GM23338 (cell line): ENCODE results near the gene HDAC8.

Experiments
- CREB1 ChIP-seq: fragments of 250-450 bp; sonication (Bioruptor Pico); IDR thresholded peaks from 2 replicates; pipeline ENCODE4 v1.5.0; 2020; ENCODE audit warnings: low read depth, mild to moderate bottlenecking, moderate library complexity
- EZH2 ChIP-seq: fragments of 200-600 bp; sonication (generic); IDR thresholded peaks from one replicate; pipeline ENCODE4 v1.8.0; 2017; ENCODE audit warnings: antibody characterized with exemption, mild to moderate bottlenecking, low read depth; ENCODE audit not compliant: unreplicated experiment
- EZH2phosphoT487 ChIP-seq: fragments of 200-600 bp; sonication (generic); IDR thresholded peaks from one replicate; pipeline ENCODE4 v1.8.1; 2018; ENCODE audit warnings: antibody characterized with exemption; ENCODE audit not compliant: unreplicated experiment
- JUNB ChIP-seq: IDR thresholded peaks from one replicate; pipeline ENCODE4 v1.6.1; 2016; ENCODE audit warnings: antibody characterized with exemption; ENCODE audit not compliant: unreplicated experiment
- POLR2AphosphoS5 ChIP-seq: IDR thresholded peaks from 2 replicates; pipeline ENCODE4 v1.6.1; 2016; ENCODE audit warnings: antibody characterized with exemption, low read depth
- STAT1 ChIP-seq: IDR thresholded peaks from one replicate; pipeline ENCODE4 v1.6.1; 2016; ENCODE audit warnings: antibody characterized with exemption; ENCODE audit not compliant: unreplicated experiment
- ZNF114 ChIP-seq: fragments of 250-450 bp; sonication (Bioruptor Pico); IDR thresholded peaks from 2 replicates; pipeline ENCODE4 v1.5.0; 2020; ENCODE audit warnings: mild to moderate bottlenecking, moderate library complexity
- ZNF331 ChIP-seq: fragments of 250-450 bp; sonication (Bioruptor Pico); IDR thresholded peaks from 2 replicates; pipeline ENCODE4 v1.5.0; 2020; ENCODE audit warnings: low read depth, mild to moderate bottlenecking, moderate library complexity
- TF ChIP-seq, protein P1 (sequence below), 2 experiments: fragments of 200-600 bp in 1 of 2; sonication (generic) in 1 of 2; conservative IDR thresholded peaks; 2 replicates each; pipeline versions ENCODE4 v1.5.1 to v1.6.1; 2016 to 2017; ENCODE audit warnings: antibody characterized with exemption in 2 of 2, low read depth in 2 of 2, mild to moderate bottlenecking in 2 of 2, moderate library complexity in 1 of 2
- TF ChIP-seq, protein P2 (sequence below): IDR thresholded peaks from one replicate; pipeline ENCODE4 v1.6.1; 2018; ENCODE audit warnings: antibody characterized with exemption; ENCODE audit not compliant: unreplicated experiment
- TF ChIP-seq, protein P3 (sequence below): IDR thresholded peaks from 2 replicates; pipeline ENCODE4 v1.6.1; 2016; ENCODE audit warnings: antibody characterized with exemption
- TF ChIP-seq, protein P4 (sequence below): fragments of 250-450 bp; sonication (Bioruptor Pico); IDR thresholded peaks from 2 replicates; pipeline ENCODE4 v1.5.0; 2020; ENCODE audit warnings: mild to moderate bottlenecking, moderate library complexity

DNA sequence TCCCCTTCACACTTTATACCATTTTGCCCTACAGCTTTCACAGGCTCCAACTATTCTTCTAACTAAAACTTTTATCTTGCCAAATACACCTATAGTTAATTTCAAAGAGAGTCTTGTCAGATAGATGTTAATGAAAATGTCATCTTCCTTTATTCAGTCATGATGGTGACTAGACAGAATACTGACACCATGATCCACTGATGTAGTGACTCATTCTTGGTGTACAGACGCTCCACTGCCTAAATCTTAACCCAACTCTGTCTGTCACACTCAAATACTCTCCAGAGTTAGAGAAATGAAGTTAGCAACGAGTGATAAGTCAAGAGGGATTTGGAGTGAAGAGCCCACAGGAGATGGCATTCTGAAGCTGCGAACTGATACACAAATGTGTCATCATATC lies 32.1 kb upstream of the HDAC8 start:
- TF ChIP-seq, protein P1, sequence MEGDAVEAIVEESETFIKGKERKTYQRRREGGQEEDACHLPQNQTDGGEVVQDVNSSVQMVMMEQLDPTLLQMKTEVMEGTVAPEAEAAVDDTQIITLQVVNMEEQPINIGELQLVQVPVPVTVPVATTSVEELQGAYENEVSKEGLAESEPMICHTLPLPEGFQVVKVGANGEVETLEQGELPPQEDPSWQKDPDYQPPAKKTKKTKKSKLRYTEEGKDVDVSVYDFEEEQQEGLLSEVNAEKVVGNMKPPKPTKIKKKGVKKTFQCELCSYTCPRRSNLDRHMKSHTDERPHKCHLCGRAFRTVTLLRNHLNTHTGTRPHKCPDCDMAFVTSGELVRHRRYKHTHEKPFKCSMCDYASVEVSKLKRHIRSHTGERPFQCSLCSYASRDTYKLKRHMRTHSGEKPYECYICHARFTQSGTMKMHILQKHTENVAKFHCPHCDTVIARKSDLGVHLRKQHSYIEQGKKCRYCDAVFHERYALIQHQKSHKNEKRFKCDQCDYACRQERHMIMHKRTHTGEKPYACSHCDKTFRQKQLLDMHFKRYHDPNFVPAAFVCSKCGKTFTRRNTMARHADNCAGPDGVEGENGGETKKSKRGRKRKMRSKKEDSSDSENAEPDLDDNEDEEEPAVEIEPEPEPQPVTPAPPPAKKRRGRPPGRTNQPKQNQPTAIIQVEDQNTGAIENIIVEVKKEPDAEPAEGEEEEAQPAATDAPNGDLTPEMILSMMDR (conservative IDR thresholded peaks at IDR 0.05; ENCODE audit: low read depth in 2 of 2), result no peak
- TF ChIP-seq JUNB (no peak), EZH2phosphoT487 (no peak), EZH2 (no peak), CREB1 (no peak), POLR2AphosphoS5 (no peak), ZNF331 (no peak), ZNF114 (CRISPR knock-in tag) (no peak), STAT1 (no peak)
- TF ChIP-seq, protein P2, sequence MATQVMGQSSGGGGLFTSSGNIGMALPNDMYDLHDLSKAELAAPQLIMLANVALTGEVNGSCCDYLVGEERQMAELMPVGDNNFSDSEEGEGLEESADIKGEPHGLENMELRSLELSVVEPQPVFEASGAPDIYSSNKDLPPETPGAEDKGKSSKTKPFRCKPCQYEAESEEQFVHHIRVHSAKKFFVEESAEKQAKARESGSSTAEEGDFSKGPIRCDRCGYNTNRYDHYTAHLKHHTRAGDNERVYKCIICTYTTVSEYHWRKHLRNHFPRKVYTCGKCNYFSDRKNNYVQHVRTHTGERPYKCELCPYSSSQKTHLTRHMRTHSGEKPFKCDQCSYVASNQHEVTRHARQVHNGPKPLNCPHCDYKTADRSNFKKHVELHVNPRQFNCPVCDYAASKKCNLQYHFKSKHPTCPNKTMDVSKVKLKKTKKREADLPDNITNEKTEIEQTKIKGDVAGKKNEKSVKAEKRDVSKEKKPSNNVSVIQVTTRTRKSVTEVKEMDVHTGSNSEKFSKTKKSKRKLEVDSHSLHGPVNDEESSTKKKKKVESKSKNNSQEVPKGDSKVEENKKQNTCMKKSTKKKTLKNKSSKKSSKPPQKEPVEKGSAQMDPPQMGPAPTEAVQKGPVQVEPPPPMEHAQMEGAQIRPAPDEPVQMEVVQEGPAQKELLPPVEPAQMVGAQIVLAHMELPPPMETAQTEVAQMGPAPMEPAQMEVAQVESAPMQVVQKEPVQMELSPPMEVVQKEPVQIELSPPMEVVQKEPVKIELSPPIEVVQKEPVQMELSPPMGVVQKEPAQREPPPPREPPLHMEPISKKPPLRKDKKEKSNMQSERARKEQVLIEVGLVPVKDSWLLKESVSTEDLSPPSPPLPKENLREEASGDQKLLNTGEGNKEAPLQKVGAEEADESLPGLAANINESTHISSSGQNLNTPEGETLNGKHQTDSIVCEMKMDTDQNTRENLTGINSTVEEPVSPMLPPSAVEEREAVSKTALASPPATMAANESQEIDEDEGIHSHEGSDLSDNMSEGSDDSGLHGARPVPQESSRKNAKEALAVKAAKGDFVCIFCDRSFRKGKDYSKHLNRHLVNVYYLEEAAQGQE, result no peak
- TF ChIP-seq, protein P3, sequence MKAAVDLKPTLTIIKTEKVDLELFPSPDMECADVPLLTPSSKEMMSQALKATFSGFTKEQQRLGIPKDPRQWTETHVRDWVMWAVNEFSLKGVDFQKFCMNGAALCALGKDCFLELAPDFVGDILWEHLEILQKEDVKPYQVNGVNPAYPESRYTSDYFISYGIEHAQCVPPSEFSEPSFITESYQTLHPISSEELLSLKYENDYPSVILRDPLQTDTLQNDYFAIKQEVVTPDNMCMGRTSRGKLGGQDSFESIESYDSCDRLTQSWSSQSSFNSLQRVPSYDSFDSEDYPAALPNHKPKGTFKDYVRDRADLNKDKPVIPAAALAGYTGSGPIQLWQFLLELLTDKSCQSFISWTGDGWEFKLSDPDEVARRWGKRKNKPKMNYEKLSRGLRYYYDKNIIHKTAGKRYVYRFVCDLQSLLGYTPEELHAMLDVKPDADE, result no peak
- TF ChIP-seq, protein P4, sequence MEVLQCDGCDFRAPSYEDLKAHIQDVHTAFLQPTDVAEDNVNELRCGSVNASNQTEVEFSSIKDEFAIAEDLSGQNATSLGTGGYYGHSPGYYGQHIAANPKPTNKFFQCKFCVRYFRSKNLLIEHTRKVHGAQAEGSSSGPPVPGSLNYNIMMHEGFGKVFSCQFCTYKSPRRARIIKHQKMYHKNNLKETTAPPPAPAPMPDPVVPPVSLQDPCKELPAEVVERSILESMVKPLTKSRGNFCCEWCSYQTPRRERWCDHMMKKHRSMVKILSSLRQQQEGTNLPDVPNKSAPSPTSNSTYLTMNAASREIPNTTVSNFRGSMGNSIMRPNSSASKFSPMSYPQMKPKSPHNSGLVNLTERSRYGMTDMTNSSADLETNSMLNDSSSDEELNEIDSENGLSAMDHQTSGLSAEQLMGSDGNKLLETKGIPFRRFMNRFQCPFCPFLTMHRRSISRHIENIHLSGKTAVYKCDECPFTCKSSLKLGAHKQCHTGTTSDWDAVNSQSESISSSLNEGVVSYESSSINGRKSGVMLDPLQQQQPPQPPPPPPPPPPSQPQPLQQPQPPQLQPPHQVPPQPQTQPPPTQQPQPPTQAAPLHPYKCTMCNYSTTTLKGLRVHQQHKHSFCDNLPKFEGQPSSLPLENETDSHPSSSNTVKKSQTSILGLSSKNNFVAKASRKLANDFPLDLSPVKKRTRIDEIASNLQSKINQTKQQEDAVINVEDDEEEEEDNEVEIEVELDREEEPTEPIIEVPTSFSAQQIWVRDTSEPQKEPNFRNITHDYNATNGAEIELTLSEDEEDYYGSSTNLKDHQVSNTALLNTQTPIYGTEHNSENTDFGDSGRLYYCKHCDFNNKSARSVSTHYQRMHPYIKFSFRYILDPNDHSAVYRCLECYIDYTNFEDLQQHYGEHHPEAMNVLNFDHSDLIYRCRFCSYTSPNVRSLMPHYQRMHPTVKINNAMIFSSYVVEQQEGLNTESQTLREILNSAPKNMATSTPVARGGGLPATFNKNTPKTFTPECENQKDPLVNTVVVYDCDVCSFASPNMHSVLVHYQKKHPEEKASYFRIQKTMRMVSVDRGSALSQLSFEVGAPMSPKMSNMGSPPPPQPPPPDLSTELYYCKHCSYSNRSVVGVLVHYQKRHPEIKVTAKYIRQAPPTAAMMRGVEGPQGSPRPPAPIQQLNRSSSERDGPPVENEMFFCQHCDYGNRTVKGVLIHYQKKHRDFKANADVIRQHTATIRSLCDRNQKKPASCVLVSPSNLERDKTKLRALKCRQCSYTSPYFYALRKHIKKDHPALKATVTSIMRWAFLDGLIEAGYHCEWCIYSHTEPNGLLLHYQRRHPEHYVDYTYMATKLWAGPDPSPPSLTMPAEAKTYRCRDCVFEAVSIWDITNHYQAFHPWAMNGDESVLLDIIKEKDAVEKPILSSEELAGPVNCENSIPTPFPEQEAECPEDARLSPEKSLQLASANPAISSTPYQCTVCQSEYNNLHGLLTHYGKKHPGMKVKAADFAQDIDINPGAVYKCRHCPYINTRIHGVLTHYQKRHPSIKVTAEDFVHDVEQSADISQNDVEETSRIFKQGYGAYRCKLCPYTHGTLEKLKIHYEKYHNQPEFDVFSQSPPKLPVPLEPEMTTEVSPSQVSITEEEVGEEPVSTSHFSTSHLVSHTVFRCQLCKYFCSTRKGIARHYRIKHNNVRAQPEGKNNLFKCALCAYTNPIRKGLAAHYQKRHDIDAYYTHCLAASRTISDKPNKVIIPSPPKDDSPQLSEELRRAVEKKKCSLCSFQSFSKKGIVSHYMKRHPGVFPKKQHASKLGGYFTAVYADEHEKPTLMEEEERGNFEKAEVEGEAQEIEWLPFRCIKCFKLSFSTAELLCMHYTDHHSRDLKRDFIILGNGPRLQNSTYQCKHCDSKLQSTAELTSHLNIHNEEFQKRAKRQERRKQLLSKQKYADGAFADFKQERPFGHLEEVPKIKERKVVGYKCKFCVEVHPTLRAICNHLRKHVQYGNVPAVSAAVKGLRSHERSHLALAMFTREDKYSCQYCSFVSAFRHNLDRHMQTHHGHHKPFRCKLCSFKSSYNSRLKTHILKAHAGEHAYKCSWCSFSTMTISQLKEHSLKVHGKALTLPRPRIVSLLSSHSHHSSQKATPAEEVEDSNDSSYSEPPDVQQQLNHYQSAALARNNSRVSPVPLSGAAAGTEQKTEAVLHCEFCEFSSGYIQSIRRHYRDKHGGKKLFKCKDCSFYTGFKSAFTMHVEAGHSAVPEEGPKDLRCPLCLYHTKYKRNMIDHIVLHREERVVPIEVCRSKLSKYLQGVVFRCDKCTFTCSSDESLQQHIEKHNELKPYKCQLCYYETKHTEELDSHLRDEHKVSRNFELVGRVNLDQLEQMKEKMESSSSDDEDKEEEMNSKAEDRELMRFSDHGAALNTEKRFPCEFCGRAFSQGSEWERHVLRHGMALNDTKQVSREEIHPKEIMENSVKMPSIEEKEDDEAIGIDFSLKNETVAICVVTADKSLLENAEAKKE (CRISPR knock-in tag), result no peak
